Effector memory CD4-positive, alpha-beta T cell (primary cell): ENCODE data around the gene TMPRSS9.

Source experiments
- DNase-seq, 3 donors: peaks; one replicate each; pipeline ENCODE4 v3.0.0-alpha.2; 2020
- H3K27ac ChIP-seq: 2 replicates; pipeline ENCODE4 v1.7.0; 2013; ENCODE audit warnings: mild to moderate bottlenecking, low read length, moderate library complexity; ENCODE audit not compliant: insufficient read depth, poor library complexity, severe bottlenecking
- H3K27me3 ChIP-seq: replicated peaks from 2 replicates; pipeline ENCODE4 v1.7.0; 2013; ENCODE audit warnings: mild to moderate bottlenecking, low read length; ENCODE audit not compliant: insufficient read depth, control insufficient read depth, poor library complexity, severe bottlenecking
- H3K36me3 ChIP-seq: 2 replicates; pipeline ENCODE4 v1.7.0; 2013; ENCODE audit warnings: mild to moderate bottlenecking, low read length, moderate library complexity; ENCODE audit not compliant: control insufficient read depth, insufficient read depth
- H3K4me1 ChIP-seq: 2 replicates; pipeline ENCODE4 v1.7.0; 2013; ENCODE audit warnings: low read length, mild to moderate bottlenecking; ENCODE audit not compliant: control insufficient read depth, insufficient read depth, poor library complexity, severe bottlenecking
- H3K4me3 ChIP-seq: 2 replicates; pipeline ENCODE4 v1.7.0; 2013; ENCODE audit warnings: low read length, low read depth, mild to moderate bottlenecking; ENCODE audit not compliant: insufficient read depth, poor library complexity, severe bottlenecking
- H3K9me3 ChIP-seq: 2 replicates; pipeline ENCODE4 v1.7.0; 2013; ENCODE audit warnings: mild to moderate bottlenecking, low read length, moderate library complexity; ENCODE audit not compliant: control insufficient read depth

TMPRSS9 gene

GRCh38 chr19:2376784-2377519 lies 16.9 kb downstream of the TMPRSS9 start:
- Histone ChIP-seq H3K27ac (no peak overlapping the region), H3K27me3 (no peaks in the 10 kb centered on the region), H3K9me3 (peaks cover 3% of the 10 kb centered on the region), H3K36me3 (no peaks in the 10 kb centered on the region), H3K4me1 (no peaks in the 10 kb centered on the region), H3K4me3 (no peak overlapping the region)
- DNase-seq = no peak

DNA sequence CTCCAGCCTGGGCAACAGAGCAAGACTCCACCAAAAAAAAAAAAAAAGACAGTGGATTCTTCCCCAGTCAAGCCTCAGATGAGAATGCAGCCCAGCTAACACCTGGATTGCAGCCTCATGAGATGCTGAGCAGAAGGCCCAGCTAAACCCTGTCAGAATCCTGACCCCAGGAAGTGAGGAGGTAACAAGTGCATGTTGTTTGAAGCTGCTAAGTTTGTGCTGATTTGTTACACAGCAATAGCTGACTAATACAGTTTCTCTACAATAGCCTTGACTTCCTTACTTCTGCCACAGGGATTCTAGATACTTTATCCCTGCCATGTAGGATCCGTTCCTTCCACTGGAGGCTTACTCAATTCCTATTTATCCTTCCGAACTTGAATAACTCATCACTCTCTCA lies 20.5 kb downstream of the TMPRSS9 start:
- no peaks in the 10 kb centered on the region for H3K4me1 ChIP-seq
- no peaks in the 10 kb centered on the region for H3K36me3 ChIP-seq
- H3K27me3 ChIP-seq = no peaks in the 10 kb centered on the region
- H3K4me3 ChIP-seq = no peak overlapping the region
- peaks cover 3% of the 10 kb centered on the region for H3K9me3 ChIP-seq
- DNase-seq = no peak
- H3K27ac ChIP-seq = no peak overlapping the region

DNA sequence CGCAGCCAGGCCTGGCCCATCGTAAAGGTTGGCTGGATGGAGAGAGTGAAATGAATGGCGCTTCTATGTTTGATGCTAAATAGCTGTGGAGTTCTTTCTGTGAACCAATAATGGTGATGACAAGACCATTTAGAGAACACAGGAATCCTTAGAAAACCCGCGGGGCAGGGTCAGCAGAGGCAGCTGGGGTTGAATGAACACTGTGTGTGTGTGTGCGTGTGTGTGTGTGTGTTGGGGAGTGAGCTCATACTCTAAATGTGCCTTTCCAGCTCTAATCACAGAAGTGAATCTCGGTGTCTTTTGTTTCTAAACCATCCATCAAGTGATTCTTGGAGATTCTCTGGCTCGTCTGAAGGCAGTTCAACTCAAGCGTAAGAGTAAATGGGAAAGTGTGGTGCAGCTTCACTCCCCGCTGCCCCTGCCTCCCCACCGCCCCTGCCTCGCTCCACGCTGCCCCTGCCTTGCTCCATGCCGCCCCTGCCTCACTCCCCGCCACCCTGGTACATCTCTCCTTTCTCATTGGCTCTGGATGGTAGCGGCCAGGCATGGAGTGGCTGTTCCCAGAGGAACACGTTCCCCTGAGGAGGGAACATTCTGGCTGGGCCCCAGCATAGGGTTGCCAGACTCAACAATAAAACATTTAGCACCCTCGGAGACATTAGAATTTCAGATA lies 21.2 kb downstream of the TMPRSS9 start:
- peaks cover 3% of the 10 kb centered on the region for H3K9me3 ChIP-seq
- no peak overlapping the region for H3K27ac ChIP-seq
- no peaks in the 10 kb centered on the region for H3K36me3 ChIP-seq
- no peak overlapping the region for H3K4me3 ChIP-seq
- no peaks in the 10 kb centered on the region for H3K4me1 ChIP-seq
- DNase-seq = no peak
- no peaks in the 10 kb centered on the region for H3K27me3 ChIP-seq

DNA sequence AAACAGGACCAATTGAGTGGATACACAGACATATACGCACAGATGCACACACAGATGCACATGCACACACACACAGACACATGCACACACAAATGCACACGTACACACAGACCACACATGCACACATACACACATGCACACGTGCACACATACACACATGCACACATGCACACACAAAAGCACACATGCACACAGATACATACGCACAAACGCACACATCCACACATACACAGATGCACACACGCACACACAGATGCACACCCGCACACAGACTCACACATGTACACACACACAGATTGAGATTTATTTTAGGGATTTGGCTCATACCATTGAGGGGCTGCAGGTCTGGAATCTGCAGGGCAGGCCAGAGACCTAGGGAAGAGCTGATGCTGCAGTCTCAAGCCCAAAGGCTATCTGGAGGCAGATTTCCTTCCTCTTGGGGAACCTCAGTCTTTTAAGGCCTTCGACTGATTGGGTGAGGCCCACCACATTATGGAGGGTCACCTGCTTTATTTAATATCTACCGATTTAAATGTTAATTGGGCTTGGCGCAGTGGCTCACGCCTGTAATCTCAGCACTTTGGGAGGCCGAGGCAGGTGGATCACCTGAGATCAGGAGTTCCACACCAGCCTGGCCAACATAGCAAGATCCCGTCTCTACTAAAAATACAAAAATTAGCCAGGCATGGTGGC lies 22.6 kb downstream of the TMPRSS9 start:
- DNase-seq = no peak
- H3K9me3 ChIP-seq = peaks cover 3% of the 10 kb centered on the region
- no peak overlapping the region for H3K4me3 ChIP-seq
- H3K27ac ChIP-seq = no peak overlapping the region
- H3K4me1 ChIP-seq = no peaks in the 10 kb centered on the region
- H3K27me3 ChIP-seq = no peaks in the 10 kb centered on the region
- H3K36me3 ChIP-seq = no peaks in the 10 kb centered on the region

DNA sequence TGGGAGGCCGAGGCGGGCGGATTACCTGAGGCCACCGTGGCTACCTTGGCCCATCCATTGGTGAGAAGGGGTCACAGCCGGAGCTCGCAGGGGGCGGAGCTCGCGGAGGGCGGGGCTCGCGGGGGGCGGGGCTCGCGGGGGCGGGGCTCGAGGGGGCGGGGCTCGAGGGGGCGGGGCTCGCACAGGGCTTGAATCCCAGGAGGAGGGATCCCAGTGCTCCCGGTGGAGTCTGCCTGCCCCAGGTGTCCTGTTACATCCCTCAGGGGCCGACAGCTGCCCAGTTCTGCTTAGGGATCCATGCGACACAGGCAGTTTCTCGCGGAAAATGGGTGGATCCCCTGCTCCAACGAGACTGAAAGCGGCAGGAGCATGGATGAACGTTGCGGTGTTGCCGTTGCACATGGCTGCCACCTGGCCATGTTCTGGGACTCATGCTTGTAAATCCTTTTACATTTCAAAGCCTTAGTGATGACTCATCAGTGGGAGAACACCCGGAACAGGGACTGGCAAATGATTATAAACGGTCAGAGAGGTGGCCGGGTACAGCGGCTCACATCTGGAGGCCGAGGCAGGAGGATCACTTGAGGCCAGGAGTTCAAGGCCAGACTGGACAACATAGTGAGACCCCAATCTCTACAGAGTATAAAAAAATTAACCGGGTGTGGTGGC lies 25.1 kb downstream of the TMPRSS9 start:
- Histone ChIP-seq H3K9me3 (no peaks in the 10 kb centered on the region), H3K4me1 (no peaks in the 10 kb centered on the region), H3K27ac (no peak overlapping the region), H3K27me3 (no peaks in the 10 kb centered on the region), H3K36me3 (no peaks in the 10 kb centered on the region), H3K4me3 (no peak overlapping the region)
- DNase-seq = no peak

GRCh38 chr19:2387367-2388288 lies 27.6 kb downstream of the TMPRSS9 start:
- no peaks in the 10 kb centered on the region for H3K9me3 ChIP-seq
- H3K36me3 ChIP-seq = no peaks in the 10 kb centered on the region
- H3K27me3 ChIP-seq = no peaks in the 10 kb centered on the region
- no peak overlapping the region for H3K4me3 ChIP-seq
- no peak overlapping the region for H3K27ac ChIP-seq
- no peak for DNase-seq
- H3K4me1 ChIP-seq = no peaks in the 10 kb centered on the region

DNA sequence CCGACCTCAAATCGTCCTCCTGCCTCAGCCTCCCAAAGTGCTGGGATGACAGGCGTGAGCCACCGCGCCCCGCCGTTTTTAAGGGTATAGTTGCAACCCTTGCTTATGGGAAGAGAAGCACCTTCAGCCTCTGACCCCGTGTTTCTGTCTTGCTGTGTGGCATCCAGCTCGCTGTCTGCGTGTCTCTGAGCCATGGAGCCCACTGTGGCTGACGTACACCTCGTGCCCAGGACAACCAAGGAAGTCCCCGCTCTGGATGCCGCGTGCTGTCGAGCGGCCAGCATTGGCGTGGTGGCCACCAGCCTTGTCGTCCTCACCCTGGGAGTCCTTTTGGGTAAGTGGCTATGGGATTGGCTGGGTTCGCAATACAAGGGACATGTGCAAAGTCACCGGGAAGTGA lies 29.5 kb downstream of the TMPRSS9 start:
- Histone ChIP-seq H3K4me3 (no peak overlapping the region), H3K36me3 (no peaks in the 10 kb centered on the region), H3K27me3 (no peaks in the 10 kb centered on the region), H3K4me1 (no peaks in the 10 kb centered on the region), H3K27ac (no peak overlapping the region), H3K9me3 (no peaks in the 10 kb centered on the region)
- no peak for DNase-seq

- H3K4me3 ChIP-seq = no peak overlapping the region
- H3K9me3 ChIP-seq = no peaks in the 10 kb centered on the region
- peak in 2 of 3 donors; percentile 6 to 39 for DNase-seq
- H3K36me3 ChIP-seq = no peaks in the 10 kb centered on the region
- no peak overlapping the region for H3K27ac ChIP-seq
- H3K4me1 ChIP-seq = no peaks in the 10 kb centered on the region
- H3K27me3 ChIP-seq = no peaks in the 10 kb centered on the region
Measured at GRCh38 chr19:2391118-2391725, 31.2 kb downstream of the TMPRSS9 start.

DNA sequence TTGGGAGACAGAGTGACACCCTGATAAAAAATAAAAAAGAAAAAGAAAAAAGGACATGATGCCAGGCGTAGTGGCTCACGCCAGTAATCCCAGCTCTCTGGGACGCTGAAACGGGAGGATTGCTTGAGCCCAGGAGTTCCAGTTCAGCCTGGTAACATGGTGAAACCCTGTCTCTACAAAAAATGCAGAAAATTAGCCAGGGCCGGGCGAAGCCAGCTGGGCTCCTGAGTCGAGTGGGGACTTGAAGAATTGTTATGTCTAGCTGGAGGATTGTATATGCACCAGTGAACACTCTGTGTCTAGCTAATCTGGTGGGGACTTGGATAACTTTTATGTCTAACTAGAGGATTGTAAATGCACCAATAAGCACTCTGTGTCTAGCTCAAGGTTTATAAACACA lies 32.3 kb downstream of the TMPRSS9 start:
- DNase-seq = no peak
- H3K36me3 ChIP-seq = no peaks in the 10 kb centered on the region
- H3K27me3 ChIP-seq = no peaks in the 10 kb centered on the region

More for the DNA sequence above, 32.3 kb downstream of the TMPRSS9 start:
- H3K4me3 ChIP-seq = no peak overlapping the region
- H3K9me3 ChIP-seq = no peaks in the 10 kb centered on the region
- H3K4me1 ChIP-seq = no peaks in the 10 kb centered on the region
- H3K27ac ChIP-seq = no peak overlapping the region
